ENCODE results near the gene SYT9. TPM values are rescaled to one million over a fixed set of nuclear protein-coding genes. Genes with fewer than 3 reads are reported as not detected.

SYT9 gene
- total RNA-seq, 1 experiment from 2014 or later = not detected

DNA sequence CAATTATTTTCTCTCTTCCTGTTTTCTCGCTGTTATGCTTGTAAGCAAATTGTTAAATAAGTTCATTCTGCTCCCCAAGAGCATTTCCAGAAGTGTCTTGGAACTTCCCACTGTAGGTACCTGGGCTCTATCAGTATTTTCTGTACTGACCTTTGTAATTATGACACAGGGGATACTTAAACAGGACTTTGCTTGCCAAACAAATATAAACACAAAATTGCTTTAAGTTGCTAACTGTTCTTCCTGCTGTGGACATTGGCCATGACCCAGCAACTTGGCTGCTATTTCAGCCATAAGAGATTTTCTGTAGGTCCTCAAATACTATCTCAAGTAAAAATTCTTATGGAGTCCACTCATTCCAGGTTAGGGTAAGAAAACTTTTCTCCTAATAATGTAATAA lies 30.1 kb downstream of the SYT9 start:
- H3K27ac Mint-ChIP-seq (ENCODE audit: low read depth, unreplicated experiment) = no peak overlapping the region
- intact Hi-C loops (cut with micrococcal nuclease) = no loop called here
- POLR2A ChIA-PET = no interaction called here
- no peak overlapping the region for H3K4me3 Mint-ChIP-seq (ENCODE audit: unreplicated experiment)
- peaks cover 9% of the 10 kb centered on the region for H3K4me1 Mint-ChIP-seq (ENCODE audit: insufficient read depth, unreplicated experiment)
- H3K36me3 Mint-ChIP-seq (ENCODE audit: insufficient read depth, unreplicated experiment) = no peaks in the 10 kb centered on the region
- TF ChIP-seq, protein P1, sequence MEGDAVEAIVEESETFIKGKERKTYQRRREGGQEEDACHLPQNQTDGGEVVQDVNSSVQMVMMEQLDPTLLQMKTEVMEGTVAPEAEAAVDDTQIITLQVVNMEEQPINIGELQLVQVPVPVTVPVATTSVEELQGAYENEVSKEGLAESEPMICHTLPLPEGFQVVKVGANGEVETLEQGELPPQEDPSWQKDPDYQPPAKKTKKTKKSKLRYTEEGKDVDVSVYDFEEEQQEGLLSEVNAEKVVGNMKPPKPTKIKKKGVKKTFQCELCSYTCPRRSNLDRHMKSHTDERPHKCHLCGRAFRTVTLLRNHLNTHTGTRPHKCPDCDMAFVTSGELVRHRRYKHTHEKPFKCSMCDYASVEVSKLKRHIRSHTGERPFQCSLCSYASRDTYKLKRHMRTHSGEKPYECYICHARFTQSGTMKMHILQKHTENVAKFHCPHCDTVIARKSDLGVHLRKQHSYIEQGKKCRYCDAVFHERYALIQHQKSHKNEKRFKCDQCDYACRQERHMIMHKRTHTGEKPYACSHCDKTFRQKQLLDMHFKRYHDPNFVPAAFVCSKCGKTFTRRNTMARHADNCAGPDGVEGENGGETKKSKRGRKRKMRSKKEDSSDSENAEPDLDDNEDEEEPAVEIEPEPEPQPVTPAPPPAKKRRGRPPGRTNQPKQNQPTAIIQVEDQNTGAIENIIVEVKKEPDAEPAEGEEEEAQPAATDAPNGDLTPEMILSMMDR (IDR thresholded peaks at IDR 0.05; ENCODE audit: unreplicated experiment) = no peak
- peaks cover 14% of the 10 kb centered on the region for H3K27me3 Mint-ChIP-seq (ENCODE audit: insufficient read depth, unreplicated experiment)
- DNase-seq (ENCODE audit: unreplicated experiment) = no peak
- no TSS peak for BruUV-seq (replicated peaks)
- CTCF ChIA-PET = interaction anchor here (0.9 kb wide), 1 partner anchor 469 kb away, joined by 3 read pairs; no protein-coding TSS in a partner anchor
- peaks cover 12% of the 10 kb centered on the region for H3K9me3 Mint-ChIP-seq (ENCODE audit: unreplicated experiment)

DNA sequence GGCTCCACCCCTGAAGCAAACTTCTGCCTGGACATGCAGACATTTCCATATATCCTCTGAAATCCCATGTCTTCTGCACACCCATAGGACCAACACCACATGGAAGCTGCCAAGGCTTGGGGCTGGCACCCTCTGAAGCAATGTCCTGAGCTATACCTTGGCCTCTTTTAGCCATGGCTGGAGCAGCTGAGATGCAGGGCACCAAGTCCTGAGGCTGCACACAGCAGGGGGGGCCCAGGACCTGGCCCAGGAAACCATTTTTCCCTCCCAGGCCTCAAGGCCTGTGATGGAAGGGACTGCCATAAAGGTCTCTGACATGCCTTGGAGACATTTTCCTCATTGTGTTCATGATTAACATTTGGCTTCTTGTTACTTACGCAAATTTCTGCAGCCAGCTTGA lies 34.5 kb downstream of the SYT9 start:
- H3K4me3 Mint-ChIP-seq (ENCODE audit: unreplicated experiment) = no peak overlapping the region

GRCh38 chr11:7291100-7291829 lies 39.6 kb downstream of the SYT9 start:
- Mint-ChIP-seq H3K27ac (ENCODE audit: low read depth, unreplicated experiment) (no peak overlapping the region), H3K4me1 (ENCODE audit: insufficient read depth, unreplicated experiment) (no peaks in the 10 kb centered on the region), H3K4me3 (ENCODE audit: unreplicated experiment) (no peak overlapping the region), H3K27me3 (ENCODE audit: insufficient read depth, unreplicated experiment) (no peaks in the 10 kb centered on the region), H3K36me3 (ENCODE audit: insufficient read depth, unreplicated experiment) (no peaks in the 10 kb centered on the region), H3K9me3 (ENCODE audit: unreplicated experiment) (peaks cover 10% of the 10 kb centered on the region)
- ChIA-PET CTCF (interaction anchor here (1.4 kb wide), 1 partner anchor 12 kb away, joined by 4 read pairs; no protein-coding TSS in a partner anchor), POLR2A (no interaction called here)
- TF ChIP-seq, protein P1 (IDR thresholded peaks at IDR 0.05; ENCODE audit: unreplicated experiment) = no peak
- no peak for DNase-seq (ENCODE audit: unreplicated experiment)
- BruUV-seq (replicated peaks) = no TSS peak
- intact Hi-C loops (cut with micrococcal nuclease) = no loop called here

More for the DNA sequence above, 34.5 kb downstream of the SYT9 start:
- TF ChIP-seq, protein P1 (IDR thresholded peaks at IDR 0.05; ENCODE audit: unreplicated experiment) = no peak
- ChIA-PET POLR2A (no interaction called here), CTCF (interaction anchor here (1.2 kb wide), 1 partner anchor 156 kb away, joined by 3 read pairs; no protein-coding TSS in a partner anchor)
- H3K4me1 Mint-ChIP-seq (ENCODE audit: insufficient read depth, unreplicated experiment) = peaks cover under 1% of the 10 kb centered on the region
- no TSS peak for BruUV-seq (replicated peaks)
- H3K27me3 Mint-ChIP-seq (ENCODE audit: insufficient read depth, unreplicated experiment) = peaks cover 14% of the 10 kb centered on the region
- H3K36me3 Mint-ChIP-seq (ENCODE audit: insufficient read depth, unreplicated experiment) = no peaks in the 10 kb centered on the region
- intact Hi-C loops (cut with micrococcal nuclease) = no loop called here
- H3K9me3 Mint-ChIP-seq (ENCODE audit: unreplicated experiment) = peaks cover 17% of the 10 kb centered on the region
- no peak overlapping the region for H3K27ac Mint-ChIP-seq (ENCODE audit: low read depth, unreplicated experiment)
- no peak for DNase-seq (ENCODE audit: unreplicated experiment)

DNA sequence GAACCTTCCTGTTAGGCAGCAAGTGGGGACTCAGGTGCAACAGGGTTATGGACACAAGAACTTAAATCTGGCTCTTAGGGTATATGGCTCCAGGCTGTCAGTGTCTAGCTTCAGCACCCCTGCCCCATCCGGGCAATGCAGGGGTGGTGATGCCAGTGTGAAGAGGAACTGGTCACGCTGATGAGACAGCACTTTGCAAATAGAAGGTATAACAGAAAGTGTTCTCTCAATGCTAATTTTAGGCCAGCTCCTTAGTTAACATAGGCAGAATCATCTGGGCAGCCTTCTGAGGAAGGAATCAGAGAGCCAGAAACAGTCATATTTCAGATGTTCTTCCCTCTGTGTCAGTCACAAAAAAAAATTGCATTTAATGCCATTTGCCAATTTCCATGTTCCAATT lies 41.2 kb downstream of the SYT9 start:
- Mint-ChIP-seq H3K9me3 (ENCODE audit: unreplicated experiment) (no peaks in the 10 kb centered on the region), H3K4me1 (ENCODE audit: insufficient read depth, unreplicated experiment) (no peaks in the 10 kb centered on the region), H3K36me3 (ENCODE audit: insufficient read depth, unreplicated experiment) (no peaks in the 10 kb centered on the region), H3K4me3 (ENCODE audit: unreplicated experiment) (no peak overlapping the region), H3K27ac (ENCODE audit: low read depth, unreplicated experiment) (no peak overlapping the region), H3K27me3 (ENCODE audit: insufficient read depth, unreplicated experiment) (peaks cover 16% of the 10 kb centered on the region)
- CTCF ChIA-PET = no interaction called here
- DNase-seq (ENCODE audit: unreplicated experiment) = no peak
- TF ChIP-seq, protein P1 (IDR thresholded peaks at IDR 0.05; ENCODE audit: unreplicated experiment) = no peak
- no TSS peak for BruUV-seq (replicated peaks)
- POLR2A ChIA-PET = no interaction called here
- intact Hi-C loops (cut with micrococcal nuclease) = no loop called here

Data from MCF 10A (cell line).